GM19193 (cell line): ENCODE results near the gene ZNF217.

ENCODE experiments used
- POLR2A ChIP-seq: IDR thresholded peaks from 4 replicates; pipeline ENCODE4 v1.6.1; 2011; ENCODE audit not compliant: insufficient read depth, insufficient read length; ENCODE audit errors: extremely low read depth

The ZNF217 gene

DNA sequence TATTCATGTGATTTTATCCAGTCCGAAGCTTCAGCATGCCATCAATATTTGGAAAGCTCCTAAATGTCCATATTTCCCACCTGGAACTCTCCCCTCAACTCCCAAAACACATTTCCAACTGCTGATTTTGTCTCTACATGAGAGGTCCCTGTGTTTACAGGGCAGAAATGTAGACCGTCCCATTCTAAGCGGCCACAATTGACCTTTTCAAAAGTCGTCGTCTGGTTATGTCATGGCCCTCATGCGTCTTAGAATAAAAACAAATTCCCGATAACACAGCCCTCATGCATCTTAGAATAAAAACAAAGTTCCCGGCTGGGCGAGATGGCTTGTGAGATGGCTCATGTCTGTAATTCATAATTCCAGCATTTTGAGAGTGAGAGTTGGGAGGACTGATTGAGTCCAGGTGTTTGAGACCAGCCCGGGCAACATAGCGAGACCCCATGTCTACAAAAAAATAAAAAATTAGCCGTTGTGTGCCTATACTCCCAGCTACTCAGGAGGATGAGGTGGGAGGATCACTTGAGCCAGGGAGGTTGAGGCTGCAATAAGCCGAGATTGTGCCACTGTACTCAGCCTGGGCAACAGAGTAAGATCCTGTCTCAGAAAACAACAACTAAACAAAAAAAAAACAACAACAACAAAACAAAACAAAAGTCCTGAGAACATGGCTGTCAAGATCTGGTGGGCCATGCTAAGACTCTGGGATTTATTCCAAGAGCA lies 6.4 kb upstream of the ZNF217 start:
- no peak for TF ChIP-seq POLR2A

DNA sequence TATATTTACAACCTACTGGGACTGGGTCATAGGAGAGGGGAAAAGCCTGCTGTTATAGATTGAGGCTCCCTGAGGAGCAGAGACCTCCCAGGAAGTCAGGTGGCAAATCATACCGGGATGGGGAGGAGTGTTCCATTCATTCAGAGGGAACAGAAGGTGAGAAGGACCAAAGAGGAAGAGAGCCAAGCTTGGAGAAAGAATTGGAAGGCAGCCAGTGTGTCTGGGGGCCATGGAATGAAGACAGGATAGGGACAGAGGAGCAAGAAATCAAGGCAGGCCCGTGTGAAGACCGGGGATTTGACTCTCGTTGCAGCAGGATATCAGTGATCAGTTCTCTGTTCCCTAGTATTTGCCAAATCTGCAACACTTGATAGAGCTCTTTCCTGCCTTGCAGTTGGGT lies 5.7 kb upstream of the ZNF217 start:
- TF ChIP-seq POLR2A, result no peak

- no peak for TF ChIP-seq POLR2A
Observed at GRCh38 chr20:53599044-53599362, 5.4 kb upstream of the ZNF217 start.

- no peak for TF ChIP-seq POLR2A
Observed at GRCh38 chr20:53598140-53599043, 4.8 kb upstream of the ZNF217 start.

DNA sequence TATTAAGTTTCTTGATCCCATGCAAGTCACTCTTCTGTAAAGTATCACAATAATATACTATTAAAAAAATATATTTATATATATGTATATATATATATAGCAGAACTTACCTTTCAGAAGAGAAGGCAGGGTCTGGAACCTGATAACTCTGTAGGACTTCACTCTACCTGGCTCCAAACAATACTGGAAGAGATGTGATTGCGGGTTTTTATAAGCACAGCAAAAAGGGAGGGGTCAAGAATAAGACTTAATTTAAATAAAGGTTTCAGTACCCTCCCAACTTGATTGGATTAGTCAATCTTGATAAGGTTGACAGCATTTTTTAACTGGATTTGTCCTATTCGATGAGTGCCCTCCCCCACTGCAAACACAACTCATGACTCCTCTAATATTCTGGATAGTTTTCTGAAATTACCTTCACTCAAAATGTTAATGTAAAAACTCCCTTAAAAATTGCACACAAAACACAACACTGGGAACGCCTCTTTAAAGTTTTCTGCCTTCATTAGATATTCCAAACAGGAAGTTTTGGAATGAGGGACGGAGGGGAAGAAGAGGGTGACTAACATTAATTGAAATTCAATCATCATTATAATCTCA lies 4.0 kb upstream of the ZNF217 start:
- TF ChIP-seq POLR2A, result no peak

DNA sequence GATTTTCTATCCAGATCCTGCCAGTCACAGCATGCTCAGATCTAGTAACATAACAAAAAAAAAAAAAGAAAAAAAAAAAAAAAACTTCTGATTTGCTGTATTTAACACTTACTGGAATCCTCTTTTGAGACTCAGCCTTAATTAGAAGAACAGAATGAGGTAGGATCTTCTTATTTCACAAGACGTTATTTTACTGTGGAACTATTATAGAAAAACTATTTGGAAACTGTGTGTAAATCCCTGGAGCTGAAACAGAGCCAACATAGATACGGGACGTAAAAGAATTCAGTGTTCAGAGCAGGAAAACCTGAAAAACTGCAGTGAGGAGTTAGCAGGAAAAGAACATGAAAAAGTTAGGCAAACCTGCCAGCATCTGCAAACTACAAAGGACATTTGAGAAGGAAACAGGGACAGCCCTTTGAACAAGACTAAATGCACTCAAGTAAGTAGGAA lies 3.4 kb upstream of the ZNF217 start:
- no peak for TF ChIP-seq POLR2A

GRCh38 chr20:53595018-53595378 lies 1.4 kb upstream of the ZNF217 start:
- TF ChIP-seq POLR2A, result no peak

DNA sequence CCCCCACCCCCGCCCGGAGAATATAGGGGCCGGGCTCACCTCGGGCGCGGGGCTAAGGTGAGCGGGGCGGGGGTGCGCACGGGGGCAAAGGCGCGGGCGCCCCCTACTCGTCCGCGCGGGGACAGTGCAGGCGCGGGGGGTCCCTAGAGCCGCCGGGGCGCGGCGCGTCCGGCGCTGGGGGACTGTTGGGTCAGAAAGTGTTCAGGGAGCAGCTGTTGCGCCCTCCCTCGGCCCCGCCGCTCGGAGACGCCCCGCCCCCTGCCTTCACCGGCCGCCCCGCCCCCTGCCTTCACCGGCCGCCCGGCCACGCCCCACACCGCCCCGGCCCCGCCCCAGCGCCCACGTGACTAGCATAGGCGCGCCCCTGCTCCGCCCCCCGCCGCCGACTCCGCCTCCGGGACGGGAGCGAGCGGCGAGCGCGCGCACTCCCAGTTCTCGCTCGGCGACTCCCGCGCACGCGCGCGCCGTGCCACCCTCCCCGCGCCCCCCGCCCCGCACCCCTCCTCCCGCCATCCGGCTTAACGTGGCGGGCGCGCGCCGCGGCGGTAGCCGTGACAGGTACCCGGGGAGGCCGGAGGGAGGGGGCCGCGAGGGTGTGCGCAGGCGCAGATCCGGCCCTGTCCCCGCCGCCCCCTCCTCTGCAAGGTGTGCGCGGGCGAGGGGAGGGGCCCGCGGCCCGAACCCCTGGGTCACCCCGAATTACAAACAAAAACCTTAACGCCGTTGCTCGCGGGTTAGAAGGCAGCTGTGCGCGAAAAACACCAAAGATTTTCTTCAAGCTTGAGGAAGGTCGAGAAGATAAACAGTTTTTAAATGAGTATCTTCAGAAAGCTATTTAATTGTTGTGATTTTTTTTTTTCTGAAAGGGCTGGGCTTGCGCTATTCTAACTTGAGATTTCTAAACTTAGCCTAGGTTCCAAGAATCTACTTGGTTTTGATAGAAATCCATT lies 704 bp upstream of the ZNF217 start:
- TF ChIP-seq POLR2A, result peak; percentile 29

DNA sequence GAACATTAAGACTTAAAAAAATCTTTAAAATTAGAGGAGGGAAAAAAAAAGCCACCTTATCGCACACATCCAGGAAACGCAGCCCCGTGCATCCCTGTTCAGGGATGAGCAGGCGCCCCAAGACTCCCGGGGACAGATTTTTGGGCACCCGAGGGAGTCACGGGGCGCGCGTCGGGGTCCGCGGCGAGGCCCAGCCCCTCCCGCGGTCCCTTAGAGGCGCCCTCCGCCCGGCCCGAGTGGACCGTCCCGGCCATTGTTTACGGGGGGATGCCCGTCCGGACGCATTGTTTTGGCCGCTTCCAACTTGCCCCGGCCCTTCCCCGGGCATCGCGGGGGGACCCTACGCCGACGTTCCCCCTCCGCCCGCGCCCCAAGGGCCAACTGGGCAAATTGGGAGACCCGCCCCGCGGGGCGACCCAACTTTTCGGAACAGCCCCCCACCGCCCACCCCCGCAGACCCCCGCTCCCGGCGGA lies 610 bp downstream of the ZNF217 start:
- no peak for TF ChIP-seq POLR2A

DNA sequence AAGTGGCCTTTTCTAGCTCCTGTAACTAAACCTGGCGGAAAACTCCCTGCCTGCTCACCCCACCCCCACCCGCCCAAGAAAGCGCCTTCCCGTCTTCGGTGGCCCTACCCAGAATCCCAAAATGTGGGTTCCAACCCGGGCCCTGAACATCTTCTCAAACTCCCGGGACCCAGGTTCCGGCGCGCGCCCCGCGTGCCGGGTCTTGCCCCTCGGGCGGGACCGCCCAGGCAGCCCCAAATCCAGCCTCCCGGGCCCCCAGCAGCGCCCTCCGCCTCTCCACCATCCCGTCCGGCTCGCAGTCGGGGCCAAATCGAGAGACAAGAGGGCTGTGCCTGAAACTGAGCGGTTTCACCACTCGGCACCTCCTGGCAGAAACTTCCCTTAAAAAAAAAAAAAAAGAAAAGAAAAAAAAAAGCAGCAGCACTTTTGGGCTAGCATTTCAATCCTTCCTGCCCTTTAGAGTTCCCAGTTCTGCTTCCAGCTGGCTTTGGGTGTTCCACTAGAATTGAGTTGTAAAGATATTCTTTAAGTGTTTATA lies 1.1 kb downstream of the ZNF217 start:
- TF ChIP-seq POLR2A, result peak; percentile 65

GRCh38 chr20:53591206-53591741 lies 2.4 kb downstream of the ZNF217 start:
- TF ChIP-seq POLR2A, result peak; percentile 2

- no peak for TF ChIP-seq POLR2A
Observed at GRCh38 chr20:53586640-53587039, 7.0 kb downstream of the ZNF217 start.

DNA sequence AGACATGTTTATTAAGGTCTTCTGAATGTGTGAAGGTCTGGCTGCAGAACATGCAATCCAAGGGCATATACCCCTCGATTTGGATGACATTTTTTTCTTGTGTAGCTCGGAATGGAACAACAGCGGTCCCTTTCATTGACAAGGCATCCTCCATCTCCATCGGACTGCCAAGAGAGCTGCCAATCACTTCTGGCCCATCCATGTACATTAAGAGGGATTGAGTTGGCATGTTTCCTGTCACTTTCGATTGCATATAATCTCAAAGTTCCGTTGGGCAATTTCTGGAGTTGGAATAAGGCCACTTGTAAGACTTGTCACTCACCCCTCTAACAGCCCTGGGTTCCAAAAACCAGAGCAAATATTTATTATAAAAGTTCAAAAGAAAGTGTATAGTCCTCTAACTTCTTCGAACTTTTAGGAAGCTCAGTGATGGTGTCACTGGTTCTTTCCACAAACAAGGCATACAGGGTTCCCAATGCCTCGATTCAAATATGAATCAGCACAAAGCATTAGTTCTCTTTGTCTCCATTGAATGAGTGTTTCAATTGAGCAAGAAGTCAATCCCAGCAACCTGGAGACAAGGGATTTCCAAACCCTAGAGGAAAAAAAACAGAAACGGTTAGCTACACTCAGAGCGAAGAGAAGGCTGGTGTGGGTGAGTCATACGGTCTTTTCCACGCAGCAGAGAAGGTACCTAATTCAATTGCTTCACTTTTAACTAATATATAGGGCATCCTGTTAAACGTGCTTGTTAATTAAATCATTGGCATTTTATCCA lies 10.9 kb downstream of the ZNF217 start:
- no peak for TF ChIP-seq POLR2A

GRCh38 chr20:53582251-53582570 lies 11.4 kb downstream of the ZNF217 start:
- no peak for TF ChIP-seq POLR2A
